GM12865 (cell line): ENCODE results near the gene PLCB1.

Experiments
- DNase-seq: peaks from one replicate; pipeline ENCODE4 v3.0.0; 2010; ENCODE audit warnings: low read depth
- H3K4me3 ChIP-seq: 2 replicates; pipeline ENCODE4 v1.5.1; 2011; ENCODE audit warnings: mild to moderate bottlenecking, low read depth, low read length, control low read depth
- TF ChIP-seq, protein P1 (sequence below): IDR thresholded peaks from 2 replicates; pipeline ENCODE4 v1.5.1; 2011; ENCODE audit warnings: low read length, control low read depth, low read depth, inconsistent platforms; ENCODE audit not compliant: insufficient read depth; ENCODE audit errors: missing control alignments

PLCB1 gene

GRCh38 chr20:8143474-8143873 lies 11.4 kb downstream of the PLCB1 start:
- no peak overlapping the region for H3K4me3 ChIP-seq
- no peak for DNase-seq
- TF ChIP-seq, protein P1, sequence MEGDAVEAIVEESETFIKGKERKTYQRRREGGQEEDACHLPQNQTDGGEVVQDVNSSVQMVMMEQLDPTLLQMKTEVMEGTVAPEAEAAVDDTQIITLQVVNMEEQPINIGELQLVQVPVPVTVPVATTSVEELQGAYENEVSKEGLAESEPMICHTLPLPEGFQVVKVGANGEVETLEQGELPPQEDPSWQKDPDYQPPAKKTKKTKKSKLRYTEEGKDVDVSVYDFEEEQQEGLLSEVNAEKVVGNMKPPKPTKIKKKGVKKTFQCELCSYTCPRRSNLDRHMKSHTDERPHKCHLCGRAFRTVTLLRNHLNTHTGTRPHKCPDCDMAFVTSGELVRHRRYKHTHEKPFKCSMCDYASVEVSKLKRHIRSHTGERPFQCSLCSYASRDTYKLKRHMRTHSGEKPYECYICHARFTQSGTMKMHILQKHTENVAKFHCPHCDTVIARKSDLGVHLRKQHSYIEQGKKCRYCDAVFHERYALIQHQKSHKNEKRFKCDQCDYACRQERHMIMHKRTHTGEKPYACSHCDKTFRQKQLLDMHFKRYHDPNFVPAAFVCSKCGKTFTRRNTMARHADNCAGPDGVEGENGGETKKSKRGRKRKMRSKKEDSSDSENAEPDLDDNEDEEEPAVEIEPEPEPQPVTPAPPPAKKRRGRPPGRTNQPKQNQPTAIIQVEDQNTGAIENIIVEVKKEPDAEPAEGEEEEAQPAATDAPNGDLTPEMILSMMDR = no peak

GRCh38 chr20:8144282-8145245 lies 12.5 kb downstream of the PLCB1 start:
- DNase-seq = peak; percentile 9
- H3K4me3 ChIP-seq = no peak overlapping the region

DNA sequence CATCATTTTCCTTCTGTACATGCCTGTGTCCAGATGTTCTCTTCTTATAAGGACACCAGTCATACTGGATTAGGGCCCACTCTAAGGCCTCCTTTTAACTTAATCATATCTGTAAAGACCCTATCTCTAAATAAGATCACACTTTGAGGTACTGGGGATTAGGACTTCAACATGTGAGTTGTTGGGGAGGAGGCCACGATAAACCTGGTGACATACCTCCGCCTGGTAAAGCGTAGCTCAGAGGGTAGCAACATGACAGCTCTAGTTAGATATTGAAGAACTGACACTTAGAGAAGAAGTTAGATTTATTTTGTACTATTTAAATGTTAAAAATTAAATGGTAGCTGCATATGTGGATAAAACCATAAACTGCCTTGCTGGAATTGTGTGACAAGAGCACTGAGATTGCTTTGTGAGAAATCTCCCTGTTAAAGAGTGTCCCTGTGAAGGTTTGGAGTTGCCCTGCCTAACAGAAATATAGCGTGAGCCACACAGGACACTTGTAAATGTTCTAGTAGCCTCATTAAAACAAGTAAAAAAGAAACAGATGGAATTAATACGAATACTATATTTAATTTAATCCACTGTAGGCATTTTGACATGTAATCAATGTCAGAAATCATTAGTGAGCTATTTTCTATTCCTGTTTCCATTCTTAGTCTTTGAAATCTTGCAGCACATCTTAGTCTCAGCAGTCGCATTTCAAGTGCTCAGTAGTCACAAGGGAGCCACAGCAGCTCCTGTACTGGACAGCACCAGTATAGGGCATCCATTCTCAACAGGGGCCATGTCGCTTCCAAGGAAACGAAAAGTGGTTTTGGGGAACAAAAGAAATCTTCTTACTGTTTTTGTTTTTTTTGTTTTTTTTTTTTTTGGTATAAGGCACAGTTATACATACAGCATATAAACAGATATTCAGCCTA lies 13.4 kb downstream of the PLCB1 start:
- DNase-seq = no peak
- TF ChIP-seq, protein P1 = no peak
- H3K4me3 ChIP-seq = no peak overlapping the region

More at GRCh38 chr20:8144282-8145245, 12.5 kb downstream of the PLCB1 start:
- TF ChIP-seq, protein P1 = no peak

GRCh38 chr20:8147476-8147875 lies 15.4 kb downstream of the PLCB1 start:
- TF ChIP-seq, protein P1 = no peak
- no peak for DNase-seq

DNA sequence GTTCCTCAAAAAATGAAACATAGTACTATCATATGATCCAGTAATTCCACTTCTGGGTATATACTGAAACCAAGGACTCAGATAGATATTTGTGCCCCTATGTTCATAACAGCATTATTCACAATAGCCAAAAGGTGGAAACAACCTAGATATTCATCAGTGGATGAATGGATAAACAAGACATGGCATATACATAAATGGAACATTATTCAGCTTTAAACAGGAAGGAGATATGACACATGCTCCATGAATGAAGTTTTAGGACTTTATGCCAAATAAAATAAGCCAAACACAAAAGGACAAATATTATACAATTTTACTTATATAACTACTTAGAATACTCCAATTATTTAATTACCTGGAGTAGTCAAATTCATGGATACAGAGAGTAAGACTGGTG lies 16.4 kb downstream of the PLCB1 start:
- no peak for DNase-seq
- TF ChIP-seq, protein P1 = no peak
- H3K4me3 ChIP-seq = no peak overlapping the region

More at GRCh38 chr20:8147476-8147875, 15.4 kb downstream of the PLCB1 start:
- no peak overlapping the region for H3K4me3 ChIP-seq

- TF ChIP-seq, protein P1 = no peak
- no peak overlapping the region for H3K4me3 ChIP-seq
- DNase-seq = no peak
Observed at GRCh38 chr20:8150591-8150990, 18.5 kb downstream of the PLCB1 start.
